Measurements from ENCODE around the gene NARS2.
"Not testable (repeated sequence)": the region's sequence is repeated elsewhere in the genome, so short reads cannot be mapped to it uniquely, and the experiment has no call there.

NARS2 gene

DNA sequence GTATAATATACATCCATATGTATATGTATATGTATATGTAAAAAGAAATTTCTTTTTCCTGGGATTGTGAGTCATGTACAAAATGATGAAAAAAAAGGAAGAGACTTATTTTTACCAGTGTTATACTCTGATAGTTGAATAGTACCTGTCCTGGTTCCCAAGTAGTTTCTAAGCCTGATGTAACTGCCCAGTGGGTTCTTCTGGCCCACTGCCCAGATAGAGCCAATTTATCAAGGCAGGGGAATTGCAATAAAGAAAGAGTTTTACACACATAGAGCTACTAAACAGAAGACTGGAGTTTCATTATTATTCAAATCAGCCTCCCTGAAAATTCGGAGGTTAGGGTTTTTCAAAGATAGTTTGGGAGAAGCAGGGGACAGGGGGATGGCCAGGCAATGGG, 29.1 kb upstream of the NARS2 start:
- Histone ChIP-seq H3K79me2 (ENCODE audit: control insufficient read depth, low read length) (no peaks in the 10 kb centered on the region), H3K4me1 (ENCODE audit: control insufficient read depth, low read length) (no peaks in the 10 kb centered on the region), H3K4me2 (ENCODE audit: low read length) (no peak overlapping the region), H3K4me3 (ENCODE audit: low read length) (no peak overlapping the region), H3K36me3 (ENCODE audit: control insufficient read depth, low read length) (no peaks in the 10 kb centered on the region), H3K27me3 (ENCODE audit: control insufficient read depth, low read length) (no peaks in the 10 kb centered on the region; the same call in 1 of the 2 replicates), H3K27ac (ENCODE audit: low read depth, low read length) (no peak overlapping the region), H4K20me1 (ENCODE audit: control insufficient read depth, insufficient read depth, low read depth, low read length) (no peaks in the 10 kb centered on the region), H3F3A (ENCODE audit: control insufficient read depth, insufficient read depth) (no peaks in the 10 kb centered on the region), H3K9me2 (replicated peaks; ENCODE audit: control insufficient read depth, low read length) (no peaks in the 10 kb centered on the region), H3K9me3 (ENCODE audit: control insufficient read depth, insufficient read depth, low read length) (no peaks in the 10 kb centered on the region)
- TF ChIP-seq, protein P1, sequence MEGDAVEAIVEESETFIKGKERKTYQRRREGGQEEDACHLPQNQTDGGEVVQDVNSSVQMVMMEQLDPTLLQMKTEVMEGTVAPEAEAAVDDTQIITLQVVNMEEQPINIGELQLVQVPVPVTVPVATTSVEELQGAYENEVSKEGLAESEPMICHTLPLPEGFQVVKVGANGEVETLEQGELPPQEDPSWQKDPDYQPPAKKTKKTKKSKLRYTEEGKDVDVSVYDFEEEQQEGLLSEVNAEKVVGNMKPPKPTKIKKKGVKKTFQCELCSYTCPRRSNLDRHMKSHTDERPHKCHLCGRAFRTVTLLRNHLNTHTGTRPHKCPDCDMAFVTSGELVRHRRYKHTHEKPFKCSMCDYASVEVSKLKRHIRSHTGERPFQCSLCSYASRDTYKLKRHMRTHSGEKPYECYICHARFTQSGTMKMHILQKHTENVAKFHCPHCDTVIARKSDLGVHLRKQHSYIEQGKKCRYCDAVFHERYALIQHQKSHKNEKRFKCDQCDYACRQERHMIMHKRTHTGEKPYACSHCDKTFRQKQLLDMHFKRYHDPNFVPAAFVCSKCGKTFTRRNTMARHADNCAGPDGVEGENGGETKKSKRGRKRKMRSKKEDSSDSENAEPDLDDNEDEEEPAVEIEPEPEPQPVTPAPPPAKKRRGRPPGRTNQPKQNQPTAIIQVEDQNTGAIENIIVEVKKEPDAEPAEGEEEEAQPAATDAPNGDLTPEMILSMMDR (IDR thresholded peaks at IDR 0.05; ENCODE audit: low read depth, low read length, poor library complexity, severe bottlenecking) = no peak
- TF ChIP-seq EZH2phosphoT487 (IDR thresholded peaks at IDR 0.05; ENCODE audit: borderline replicate concordance, low read length) = no peak

DNA sequence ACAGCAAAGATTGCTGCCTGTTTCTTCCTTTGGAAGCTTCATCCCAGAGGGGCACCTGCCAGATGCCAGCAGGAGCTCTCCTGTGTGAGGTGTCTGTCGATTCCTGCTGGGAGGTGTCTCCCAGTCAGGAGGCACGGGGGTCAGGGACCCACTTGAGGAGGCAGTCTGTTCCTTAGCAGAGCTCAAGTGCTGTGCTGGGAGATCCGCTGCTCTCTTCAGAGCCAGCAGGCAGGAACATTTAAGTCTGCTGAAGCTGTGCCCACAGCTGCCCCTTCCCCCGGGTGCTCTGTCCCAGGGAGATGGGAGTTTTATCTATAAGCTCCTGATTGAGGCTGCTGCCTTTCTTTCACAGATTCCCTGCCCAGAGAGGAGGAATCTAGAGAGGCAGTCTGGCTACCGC, 28.1 kb upstream of the NARS2 start:
- not testable (repeated sequence) for H3F3A ChIP-seq (ENCODE audit: control insufficient read depth, insufficient read depth); H4K20me1 ChIP-seq (ENCODE audit: control insufficient read depth, insufficient read depth, low read depth, low read length); H3K79me2 ChIP-seq (ENCODE audit: control insufficient read depth, low read length); H3K4me2 ChIP-seq (ENCODE audit: low read length); H3K4me3 ChIP-seq (ENCODE audit: low read length); H3K9me2 ChIP-seq (replicated peaks; ENCODE audit: control insufficient read depth, low read length); H3K27ac ChIP-seq (ENCODE audit: low read depth, low read length); H3K4me1 ChIP-seq (ENCODE audit: control insufficient read depth, low read length); H3K36me3 ChIP-seq (ENCODE audit: control insufficient read depth, low read length); H3K27me3 ChIP-seq (ENCODE audit: control insufficient read depth, low read length); H3K9me3 ChIP-seq (ENCODE audit: control insufficient read depth, insufficient read depth, low read length)

DNA sequence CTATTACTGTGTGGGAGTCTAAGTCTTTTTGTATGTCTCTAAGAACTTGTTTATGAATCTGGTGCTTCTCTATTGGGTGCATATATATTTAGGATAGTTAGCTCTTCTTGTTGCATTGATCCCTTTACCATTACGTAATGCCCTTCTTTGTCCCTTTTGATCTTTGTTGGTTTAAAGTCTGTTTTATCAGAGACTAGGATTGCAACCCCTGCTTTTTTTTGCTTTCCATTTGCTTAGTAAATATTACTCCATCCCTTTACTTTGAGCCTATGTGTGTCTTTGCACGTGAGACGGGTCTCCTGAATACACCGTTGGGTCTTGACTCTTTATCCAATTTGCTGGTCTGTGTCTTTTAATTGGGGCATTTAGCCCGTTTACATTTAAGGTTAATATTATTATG, 26.4 kb upstream of the NARS2 start:
- H3K27me3 ChIP-seq (ENCODE audit: control insufficient read depth, low read length); H3K27ac ChIP-seq (ENCODE audit: low read depth, low read length); H3K79me2 ChIP-seq (ENCODE audit: control insufficient read depth, low read length); H3K4me1 ChIP-seq (ENCODE audit: control insufficient read depth, low read length); H4K20me1 ChIP-seq (ENCODE audit: control insufficient read depth, insufficient read depth, low read depth, low read length); H3K4me3 ChIP-seq (ENCODE audit: low read length); H3K9me3 ChIP-seq (ENCODE audit: control insufficient read depth, insufficient read depth, low read length); H3K4me2 ChIP-seq (ENCODE audit: low read length); H3K9me2 ChIP-seq (replicated peaks; ENCODE audit: control insufficient read depth, low read length); H3F3A ChIP-seq (ENCODE audit: control insufficient read depth, insufficient read depth); H3K36me3 ChIP-seq (ENCODE audit: control insufficient read depth, low read length): not testable (repeated sequence)

DNA sequence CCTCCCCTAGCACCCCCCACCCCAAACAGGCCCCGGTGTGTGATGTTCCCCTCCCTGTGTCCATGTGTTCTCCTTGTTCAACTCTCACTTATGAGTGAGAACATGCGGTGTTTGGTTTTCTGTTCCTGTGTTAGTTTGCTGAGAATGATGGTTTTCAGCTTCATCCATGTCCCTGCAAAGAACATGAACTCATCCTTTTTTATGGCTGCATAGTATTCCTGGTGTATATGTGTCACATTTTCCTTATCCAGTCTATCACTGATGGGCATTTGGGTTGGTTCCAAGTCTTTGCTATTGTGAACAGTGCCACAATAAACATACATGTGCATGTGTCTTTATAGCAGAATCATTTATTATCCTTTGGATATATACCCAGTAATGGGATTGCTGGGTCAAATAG, 22.9 kb upstream of the NARS2 start:
- H3K27me3 ChIP-seq (ENCODE audit: control insufficient read depth, low read length); H3K27ac ChIP-seq (ENCODE audit: low read depth, low read length); H3F3A ChIP-seq (ENCODE audit: control insufficient read depth, insufficient read depth); H3K79me2 ChIP-seq (ENCODE audit: control insufficient read depth, low read length); H3K4me3 ChIP-seq (ENCODE audit: low read length); H3K36me3 ChIP-seq (ENCODE audit: control insufficient read depth, low read length); H3K9me3 ChIP-seq (ENCODE audit: control insufficient read depth, insufficient read depth, low read length); H3K4me2 ChIP-seq (ENCODE audit: low read length); H3K4me1 ChIP-seq (ENCODE audit: control insufficient read depth, low read length); H3K9me2 ChIP-seq (replicated peaks; ENCODE audit: control insufficient read depth, low read length); H4K20me1 ChIP-seq (ENCODE audit: control insufficient read depth, insufficient read depth, low read depth, low read length): not testable (repeated sequence)

DNA sequence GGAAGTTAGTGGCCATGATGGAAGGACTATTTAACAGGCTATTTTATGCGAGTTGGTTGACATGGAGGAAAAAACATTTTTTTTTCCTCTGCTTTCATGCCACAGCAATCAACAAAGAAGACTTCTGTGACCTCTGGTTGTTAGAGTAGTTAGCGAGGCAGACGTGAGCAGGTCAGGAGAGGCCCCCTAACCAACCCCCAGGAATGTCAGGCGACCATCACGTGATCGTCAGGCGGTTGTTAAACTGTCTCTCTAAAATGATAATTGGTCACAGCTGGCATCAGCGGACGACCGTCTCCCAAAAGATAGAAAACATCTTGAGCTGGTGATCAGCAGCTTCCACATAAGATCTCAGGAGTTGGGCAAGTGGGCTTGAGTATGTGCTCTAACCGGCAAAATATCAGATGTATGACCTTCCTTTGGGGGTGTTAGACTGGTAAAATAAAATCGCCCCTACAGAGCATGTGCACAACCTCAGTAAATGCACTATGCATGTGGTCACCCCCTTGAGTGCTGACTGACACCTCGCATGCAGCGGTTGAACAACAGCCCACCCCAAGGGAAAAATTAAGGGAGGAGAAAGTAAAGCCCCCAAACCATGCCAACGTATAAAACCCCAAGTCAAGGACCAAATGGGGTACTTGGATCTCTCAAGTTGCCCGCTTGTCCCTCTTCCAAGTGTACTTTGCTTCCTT, 20.9 kb upstream of the NARS2 start:
- no peak overlapping the region for H3K27ac ChIP-seq (ENCODE audit: low read depth, low read length)
- H3K79me2 ChIP-seq (ENCODE audit: control insufficient read depth, low read length) = no peaks in the 10 kb centered on the region
- no peaks in the 10 kb centered on the region for H3K9me2 ChIP-seq (replicated peaks; ENCODE audit: control insufficient read depth, low read length)
- no peaks in the 10 kb centered on the region for H3K27me3 ChIP-seq (ENCODE audit: control insufficient read depth, low read length)
- H3K4me3 ChIP-seq (ENCODE audit: low read length) = no peak overlapping the region
- no peaks in the 10 kb centered on the region for H3F3A ChIP-seq (ENCODE audit: control insufficient read depth, insufficient read depth)
- H3K4me1 ChIP-seq (ENCODE audit: control insufficient read depth, low read length) = no peaks in the 10 kb centered on the region
- H3K9me3 ChIP-seq (ENCODE audit: control insufficient read depth, insufficient read depth, low read length) = no peaks in the 10 kb centered on the region
- H4K20me1 ChIP-seq (ENCODE audit: control insufficient read depth, insufficient read depth, low read depth, low read length) = no peaks in the 10 kb centered on the region
- no peaks in the 10 kb centered on the region for H3K36me3 ChIP-seq (ENCODE audit: control insufficient read depth, low read length)
- no peak overlapping the region for H3K4me2 ChIP-seq (ENCODE audit: low read length)
- TF ChIP-seq, protein P1 (IDR thresholded peaks at IDR 0.05; ENCODE audit: low read depth, low read length, poor library complexity, severe bottlenecking) = no peak
- no peak for TF ChIP-seq EZH2phosphoT487 (IDR thresholded peaks at IDR 0.05; ENCODE audit: borderline replicate concordance, low read length)
